ENCODE data around the gene LRRK1. TPM values are rescaled to one million over a fixed set of nuclear protein-coding genes. Genes with fewer than 3 reads are reported as not detected.

The LRRK1 gene
- total and polyA plus RNA-seq, 9 donors: 6.5 to 27.3 (median 17.5) TPM

DNA sequence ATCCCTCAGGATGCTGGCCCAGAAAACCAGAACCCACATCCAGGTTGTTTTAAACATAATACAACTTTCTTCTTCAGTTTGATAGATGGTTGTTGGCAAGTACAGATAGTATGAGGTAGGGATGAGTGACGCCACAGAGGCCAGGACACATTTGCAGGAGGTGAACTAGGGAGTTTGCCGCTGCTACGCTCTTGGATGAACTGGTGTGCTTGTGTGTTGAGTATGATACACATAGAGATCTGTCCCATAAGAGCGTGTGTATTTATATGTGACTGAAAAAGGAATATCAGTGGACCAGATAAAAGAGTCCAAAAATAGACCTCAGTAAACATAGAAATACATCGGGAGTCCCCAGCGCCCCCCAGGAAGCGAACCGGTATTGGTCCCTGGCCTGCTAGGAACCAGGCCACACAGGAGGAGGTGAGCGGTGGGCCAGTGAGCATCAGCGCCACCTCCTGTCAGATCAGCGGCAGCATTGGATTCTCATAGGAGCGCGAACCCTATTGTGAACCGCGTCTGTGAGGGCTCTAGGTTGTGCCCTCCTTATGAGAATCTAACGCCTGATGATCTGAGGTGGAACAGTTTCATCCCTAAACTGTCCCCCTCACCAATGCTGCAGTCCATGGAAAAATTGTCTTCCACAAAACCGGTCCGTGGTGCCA lies 98.1 kb downstream of the LRRK1 start:
- intact Hi-C loops (cut with DNase I): no loop called here
- WGBS, 3 donors: 70 to 84% (median 75%) methylated on average over 18 of the region's 18 CpGs
- Histone ChIP-seq H3K27ac (no peak overlapping the region), H3K4me1 (ENCODE audit: insufficient read depth) (no peaks in the 10 kb centered on the region), H3K9me3 (no peaks in the 10 kb centered on the region), H3K27me3 (no peaks in the 10 kb centered on the region), H3K4me3 (no peak overlapping the region), H3K36me3 (no peaks in the 10 kb centered on the region)
- TF ChIP-seq EP300 (IDR thresholded peaks at IDR 0.05) (no peak), POLR2A (IDR thresholded peaks at IDR 0.05) (no peak)
- TF ChIP-seq, protein P1, sequence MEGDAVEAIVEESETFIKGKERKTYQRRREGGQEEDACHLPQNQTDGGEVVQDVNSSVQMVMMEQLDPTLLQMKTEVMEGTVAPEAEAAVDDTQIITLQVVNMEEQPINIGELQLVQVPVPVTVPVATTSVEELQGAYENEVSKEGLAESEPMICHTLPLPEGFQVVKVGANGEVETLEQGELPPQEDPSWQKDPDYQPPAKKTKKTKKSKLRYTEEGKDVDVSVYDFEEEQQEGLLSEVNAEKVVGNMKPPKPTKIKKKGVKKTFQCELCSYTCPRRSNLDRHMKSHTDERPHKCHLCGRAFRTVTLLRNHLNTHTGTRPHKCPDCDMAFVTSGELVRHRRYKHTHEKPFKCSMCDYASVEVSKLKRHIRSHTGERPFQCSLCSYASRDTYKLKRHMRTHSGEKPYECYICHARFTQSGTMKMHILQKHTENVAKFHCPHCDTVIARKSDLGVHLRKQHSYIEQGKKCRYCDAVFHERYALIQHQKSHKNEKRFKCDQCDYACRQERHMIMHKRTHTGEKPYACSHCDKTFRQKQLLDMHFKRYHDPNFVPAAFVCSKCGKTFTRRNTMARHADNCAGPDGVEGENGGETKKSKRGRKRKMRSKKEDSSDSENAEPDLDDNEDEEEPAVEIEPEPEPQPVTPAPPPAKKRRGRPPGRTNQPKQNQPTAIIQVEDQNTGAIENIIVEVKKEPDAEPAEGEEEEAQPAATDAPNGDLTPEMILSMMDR (IDR thresholded peaks at IDR 0.05): no peak
- DNase-seq: no peak

DNA sequence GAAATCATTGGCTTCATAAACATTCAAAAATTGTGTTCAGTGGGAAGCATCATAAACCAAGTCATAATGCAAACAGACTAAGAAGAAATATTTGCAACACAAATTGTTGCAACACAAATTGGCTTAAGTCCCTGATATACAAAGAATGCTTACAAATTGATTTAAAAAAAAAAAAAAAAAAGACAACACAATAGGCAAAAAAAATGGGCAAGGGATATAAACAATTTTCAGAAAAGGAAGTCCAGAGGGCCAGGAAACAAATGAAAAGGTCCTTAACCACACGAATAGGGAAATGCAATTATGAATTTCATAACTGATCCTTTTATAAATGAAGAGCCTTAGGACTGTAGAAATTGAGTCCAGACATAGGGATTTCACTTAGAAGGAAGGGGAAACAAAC lies 98.9 kb downstream of the LRRK1 start:
- intact Hi-C loops (cut with DNase I): no loop called here
- DNase-seq: no peak
- no peak overlapping the region for H3K27ac ChIP-seq
- H3K4me1 ChIP-seq (ENCODE audit: insufficient read depth): no peaks in the 10 kb centered on the region
- no peaks in the 10 kb centered on the region for H3K36me3 ChIP-seq
- no peak overlapping the region for H3K4me3 ChIP-seq
- no peak for TF ChIP-seq EP300 (IDR thresholded peaks at IDR 0.05)
- TF ChIP-seq, protein P1 (IDR thresholded peaks at IDR 0.05): no peak
- no peak for TF ChIP-seq POLR2A (IDR thresholded peaks at IDR 0.05)
- WGBS, 3 donors: 13 to 45% (median 33%) methylated on average over 1 of the region's 1 CpG
- H3K9me3 ChIP-seq: no peaks in the 10 kb centered on the region
- H3K27me3 ChIP-seq: no peaks in the 10 kb centered on the region

DNA sequence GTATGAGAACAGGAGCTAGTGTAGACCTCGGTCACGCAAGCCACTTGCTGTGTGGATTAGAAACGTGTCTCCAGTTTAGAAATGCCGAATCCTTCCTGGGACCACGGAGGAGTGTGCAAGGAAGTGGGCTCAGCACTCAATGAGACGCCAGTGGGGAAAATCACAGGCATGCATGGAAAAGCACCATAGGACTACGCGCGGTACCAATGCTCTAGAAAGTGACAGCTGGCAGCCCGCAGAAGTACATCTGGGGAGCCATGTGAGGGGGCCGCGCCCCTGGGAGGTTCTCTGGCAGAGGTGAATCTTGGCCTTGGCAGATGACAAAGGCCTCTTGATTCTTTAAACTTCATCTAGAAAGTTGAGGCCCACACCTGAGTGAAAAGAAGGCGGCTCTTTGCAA lies 99.3 kb downstream of the LRRK1 start:
- H3K27ac ChIP-seq: no peak overlapping the region
- DNase-seq: no peak
- H3K27me3 ChIP-seq: no peaks in the 10 kb centered on the region
- H3K4me3 ChIP-seq: no peak overlapping the region
- no peaks in the 10 kb centered on the region for H3K4me1 ChIP-seq (ENCODE audit: insufficient read depth)
- H3K9me3 ChIP-seq: no peaks in the 10 kb centered on the region
- no peaks in the 10 kb centered on the region for H3K36me3 ChIP-seq
- WGBS, 3 donors: 89 to 95% (median 89%) methylated on average over 13 of the region's 13 CpGs
- intact Hi-C loops (cut with DNase I): no loop called here
- TF ChIP-seq EP300 (IDR thresholded peaks at IDR 0.05) (no peak), POLR2A (IDR thresholded peaks at IDR 0.05) (no peak)
- TF ChIP-seq, protein P1 (IDR thresholded peaks at IDR 0.05): no peak

DNA sequence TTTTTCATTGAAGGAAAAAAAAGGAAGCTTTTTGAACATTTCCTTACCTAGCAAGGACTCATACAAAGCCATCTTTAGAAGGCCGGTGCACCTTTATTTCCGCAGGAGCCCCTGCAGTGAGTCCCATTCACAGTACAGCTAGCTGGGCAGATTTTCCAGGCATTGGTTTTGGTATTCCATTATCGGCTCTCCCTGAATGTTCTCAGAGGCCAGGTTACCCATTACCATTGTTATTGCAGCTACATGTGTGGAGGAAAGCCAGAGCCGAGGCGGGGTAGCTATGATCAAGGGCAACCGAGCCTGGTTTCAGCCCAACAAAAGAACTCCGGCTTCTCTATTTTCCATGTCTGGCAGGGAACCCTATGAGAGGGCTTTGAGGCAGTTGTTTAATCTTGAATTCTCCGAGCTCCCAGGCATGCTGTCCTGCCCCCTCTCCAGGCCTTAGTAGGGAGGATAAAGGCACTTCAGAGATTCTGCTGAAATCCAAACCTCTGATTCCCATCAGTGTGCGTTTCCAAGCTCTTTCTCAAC lies 100.3 kb downstream of the LRRK1 start:
- 65 to 76% (median 76%) methylated on average over 9 of the region's 9 CpGs for WGBS, 3 donors
- intact Hi-C loops (cut with DNase I): no loop called here
- Histone ChIP-seq H3K27me3 (no peaks in the 10 kb centered on the region), H3K27ac (no peak overlapping the region), H3K4me3 (no peak overlapping the region), H3K36me3 (no peaks in the 10 kb centered on the region), H3K4me1 (ENCODE audit: insufficient read depth) (peaks cover 5% of the 10 kb centered on the region), H3K9me3 (no peaks in the 10 kb centered on the region)
- TF ChIP-seq POLR2A (IDR thresholded peaks at IDR 0.05): no peak
- TF ChIP-seq EP300 (IDR thresholded peaks at IDR 0.05): no peak
- TF ChIP-seq, protein P1 (IDR thresholded peaks at IDR 0.05): no peak
- no peak for DNase-seq

Data from ovary (tissue), 9 donors.